Stimulated activated CD8-positive, alpha-beta memory T cell treated with anti-CD3 and anti-CD28 coated beads, Interleukin-15, amount 100 ng/mL, for 1 hour (primary cell): ENCODE measurements around the gene EXOSC5.
"Not testable (repeated sequence)": the region's sequence is repeated elsewhere in the genome, so short reads cannot be mapped to it uniquely, and the experiment has no call there.

Experiments used
- DNase-seq: peaks from one replicate; pipeline ENCODE4 v3.0.0-alpha.2; 2020; ENCODE audit warnings: low read depth

Gene EXOSC5

GRCh38 chr19:41426116-41426841 is 29.1 kb upstream of the EXOSC5 start:
- DNase-seq, result no peak

- DNase-seq, result no peak
Measured at GRCh38 chr19:41425174-41426115, 28.3 kb upstream of the EXOSC5 start.

- no peak for DNase-seq
Measured at GRCh38 chr19:41424335-41425173, 27.4 kb upstream of the EXOSC5 start.

- DNase-seq, result no peak
Measured at GRCh38 chr19:41422955-41423354, 25.8 kb upstream of the EXOSC5 start.

GRCh38 chr19:41422456-41422855 is 25.3 kb upstream of the EXOSC5 start:
- no peak for DNase-seq

- no peak for DNase-seq
Measured at GRCh38 chr19:41421973-41422372, 24.8 kb upstream of the EXOSC5 start.

GRCh38 chr19:41421314-41421713 is 24.2 kb upstream of the EXOSC5 start:
- DNase-seq, result no peak

- DNase-seq, result no peak
Measured at GRCh38 chr19:41420101-41420880, 23.1 kb upstream of the EXOSC5 start.

- no peak for DNase-seq
Measured at GRCh38 chr19:41416194-41416674, 19.1 kb upstream of the EXOSC5 start.

- no peak for DNase-seq
Measured at GRCh38 chr19:41415154-41415571, 18.0 kb upstream of the EXOSC5 start.

- no peak for DNase-seq
Measured at GRCh38 chr19:41414461-41414860, 17.3 kb upstream of the EXOSC5 start.

GRCh38 chr19:41413947-41414346 is 16.8 kb upstream of the EXOSC5 start:
- no peak for DNase-seq

GRCh38 chr19:41412953-41413352 is 15.8 kb upstream of the EXOSC5 start:
- DNase-seq, result no peak

GRCh38 chr19:41411968-41412265 is 14.8 kb upstream of the EXOSC5 start:
- DNase-seq, result no peak

GRCh38 chr19:41411100-41411967 is 14.2 kb upstream of the EXOSC5 start:
- no peak for DNase-seq

- DNase-seq, result no peak
Measured at GRCh38 chr19:41410336-41411054, 13.3 kb upstream of the EXOSC5 start.

- DNase-seq, result no peak
Measured at GRCh38 chr19:41409288-41409687, 12.1 kb upstream of the EXOSC5 start.

- DNase-seq, result not testable (repeated sequence)
Measured at GRCh38 chr19:41408846-41409245, 11.7 kb upstream of the EXOSC5 start.

- DNase-seq, result no peak
Measured at GRCh38 chr19:41408256-41408655, 11.1 kb upstream of the EXOSC5 start.

- DNase-seq, result no peak
Measured at GRCh38 chr19:41407271-41407670, 10.1 kb upstream of the EXOSC5 start.
